OCI-LY3 (cell line): ENCODE data around the gene GTF3C4.

Source experiments
- H2AFZ ChIP-seq: fragments of 200-600, 300-600 bp; shearing (Covaris generic); 2 replicates; pipeline ENCODE4 v1.6.0; 2014; ENCODE audit warnings: antibody characterized with exemption, low read depth, low read length
- H3K27ac ChIP-seq: fragments of 200-600, 300-600 bp; sonication (generic); 2 replicates; pipeline ENCODE4 v1.5.1; 2014; ENCODE audit warnings: mild to moderate bottlenecking, low read length, moderate library complexity, mixed read lengths
- H3K27me3 ChIP-seq: fragments of 200-600, 300-600 bp; sonication (generic); 2 replicates; pipeline ENCODE4 v1.6.1; 2014; ENCODE audit warnings: low read depth, low read length, mixed read lengths
- H3K36me3 ChIP-seq: fragments of 200-600, 300-600 bp; sonication (generic); replicated peaks from 2 replicates; pipeline ENCODE3; 2014; ENCODE audit warnings: low read depth, low read length, mixed read lengths
- H3K4me1 ChIP-seq: fragments of 300-600, 200-600 bp; sonication (generic); 2 replicates; pipeline ENCODE4 v1.6.1; 2014; ENCODE audit warnings: low read length, mixed read lengths
- H3K4me2 ChIP-seq: fragments of 200-600, 300-600 bp; sonication (generic); 2 replicates; pipeline ENCODE4 v1.6.1; 2014; ENCODE audit warnings: low read length, mixed read lengths
- H3K4me3 ChIP-seq: fragments of 300-600, 200-600 bp; sonication (generic); 2 replicates; pipeline ENCODE4 v1.5.1; 2014; ENCODE audit warnings: antibody characterized with exemption, mild to moderate bottlenecking, low read length, moderate library complexity
- H3K79me2 ChIP-seq: fragments of 300-600, 200-600 bp; shearing (Covaris generic); 2 replicates; pipeline ENCODE4 v1.6.1; 2014; ENCODE audit warnings: mild to moderate bottlenecking, low read length, mixed read lengths
- H3K9ac ChIP-seq: fragments of 300-600, 200-600 bp; shearing (Covaris generic); 2 replicates; pipeline ENCODE4 v1.6.0; 2014; ENCODE audit warnings: mild to moderate bottlenecking, low read length, moderate library complexity
- H3K9me3 ChIP-seq: fragments of 200-600, 300-600 bp; shearing (Covaris generic); 2 replicates; pipeline ENCODE4 v1.6.1; 2014; ENCODE audit warnings: low read length, mixed read lengths; ENCODE audit not compliant: insufficient read depth
- H4K20me1 ChIP-seq: fragments of 200-600, 300-600 bp; sonication (generic); 2 replicates; pipeline ENCODE4 v1.6.1; 2016; ENCODE audit warnings: low read length, mixed read lengths; ENCODE audit not compliant: insufficient read depth
- CTCF ChIP-seq: fragments of 200-600, 300-600 bp; sonication (generic); IDR thresholded peaks from 2 replicates; pipeline ENCODE4 v1.5.1; 2014; ENCODE audit warnings: antibody characterized with exemption, low read length, low read depth
- EZH2phosphoT487 ChIP-seq: fragments of 200-600 bp; shearing (Covaris generic); IDR thresholded peaks from 2 replicates; pipeline ENCODE4 v1.6.1; 2018; ENCODE audit warnings: antibody characterized with exemption, mixed run types, low read depth

The GTF3C4 gene

GRCh38 chr9:132646726-132647125 is 23.5 kb upstream of the GTF3C4 start:
- H3K4me1 ChIP-seq, result no peaks in the 10 kb centered on the region
- H2AFZ ChIP-seq, result no peak overlapping the region
- peaks cover 8% of the 10 kb centered on the region; the same call in 1 of the 2 replicates for H3K79me2 ChIP-seq
- no peaks in the 10 kb centered on the region for H3K9me3 ChIP-seq
- no peak overlapping the region for H3K4me3 ChIP-seq
- no peaks in the 10 kb centered on the region for H3K27me3 ChIP-seq
- H3K27ac ChIP-seq, result no peak overlapping the region
- no peak overlapping the region for H3K9ac ChIP-seq
- H3K36me3 ChIP-seq, result peaks cover 81% of the 10 kb centered on the region
- H4K20me1 ChIP-seq, result no peaks in the 10 kb centered on the region
- no peak overlapping the region for H3K4me2 ChIP-seq
- TF ChIP-seq CTCF (no peak), EZH2phosphoT487 (no peak)

- H3K9me3 ChIP-seq, result no peaks in the 10 kb centered on the region
- no peaks in the 10 kb centered on the region for H3K27me3 ChIP-seq
- no peak overlapping the region for H3K9ac ChIP-seq
- H3K4me2 ChIP-seq, result no peak overlapping the region
- TF ChIP-seq EZH2phosphoT487, result no peak
- no peak for TF ChIP-seq CTCF
- no peak overlapping the region for H3K4me3 ChIP-seq
- peaks cover 83% of the 10 kb centered on the region for H3K36me3 ChIP-seq
- peaks cover 8% of the 10 kb centered on the region; the same call in 1 of the 2 replicates for H3K79me2 ChIP-seq
- H4K20me1 ChIP-seq, result no peaks in the 10 kb centered on the region
- H2AFZ ChIP-seq, result no peak overlapping the region
- H3K4me1 ChIP-seq, result no peaks in the 10 kb centered on the region
- no peak overlapping the region for H3K27ac ChIP-seq
Observed at GRCh38 chr9:132647355-132647754, 22.9 kb upstream of the GTF3C4 start.

- no peaks in the 10 kb centered on the region for H3K4me1 ChIP-seq
- H3K4me2 ChIP-seq, result no peak overlapping the region
- H3K79me2 ChIP-seq, result peaks cover 8% of the 10 kb centered on the region; the same call in 1 of the 2 replicates
- H3K27me3 ChIP-seq, result no peaks in the 10 kb centered on the region
- TF ChIP-seq CTCF (no peak), EZH2phosphoT487 (no peak)
- H3K36me3 ChIP-seq, result peaks cover 82% of the 10 kb centered on the region
- H2AFZ ChIP-seq, result no peak overlapping the region
- no peaks in the 10 kb centered on the region for H4K20me1 ChIP-seq
- no peak overlapping the region for H3K27ac ChIP-seq
- no peak overlapping the region for H3K4me3 ChIP-seq
- no peaks in the 10 kb centered on the region for H3K9me3 ChIP-seq
- no peak overlapping the region for H3K9ac ChIP-seq
Observed at GRCh38 chr9:132647806-132648205, 22.5 kb upstream of the GTF3C4 start.

GRCh38 chr9:132648283-132648682 is 22.0 kb upstream of the GTF3C4 start:
- TF ChIP-seq EZH2phosphoT487 (no peak), CTCF (no peak)
- H3K36me3 ChIP-seq, result peaks cover 77% of the 10 kb centered on the region
- H2AFZ ChIP-seq, result no peak overlapping the region
- peaks cover 3% of the 10 kb centered on the region; the same call in 1 of the 2 replicates for H3K79me2 ChIP-seq
- no peak overlapping the region for H3K27ac ChIP-seq
- H3K4me2 ChIP-seq, result no peak overlapping the region
- H4K20me1 ChIP-seq, result no peaks in the 10 kb centered on the region
- H3K27me3 ChIP-seq, result no peaks in the 10 kb centered on the region
- H3K4me1 ChIP-seq, result no peaks in the 10 kb centered on the region
- no peak overlapping the region for H3K4me3 ChIP-seq
- no peaks in the 10 kb centered on the region for H3K9me3 ChIP-seq
- no peak overlapping the region for H3K9ac ChIP-seq
